DND-41 (cell line): Measurements from ENCODE around the gene MAP4K3.
"Not testable (repeated sequence)": the region's sequence is repeated elsewhere in the genome, so short reads cannot be mapped to it uniquely, and the experiment has no call there.

Source experiments
- ATAC-seq: fragments of 200-7000 bp; cut with Tn5 transposase; 3 replicates; pipeline ENCODE4 v1.9.1; 2021; ENCODE audit warnings: low read depth; ENCODE audit not compliant: insufficient read depth
- DNase-seq: peaks from one replicate; pipeline ENCODE4 v3.0.0-alpha.2; 2020
- H2AFZ ChIP-seq: 2 replicates; pipeline ENCODE4 v1.6.0; 2012; ENCODE audit warnings: low read depth, low read length
- H3K27ac ChIP-seq: 2 replicates; pipeline ENCODE4 v1.5.1; 2012; ENCODE audit warnings: low read length, inconsistent platforms
- H3K27me3 ChIP-seq: fragments of 200-600 bp; sonication (generic); 2 replicates; pipeline ENCODE4 v1.6.0; 2012; ENCODE audit warnings: low read length, mild to moderate bottlenecking, inconsistent platforms; ENCODE audit not compliant: insufficient read depth, poor library complexity
- H3K36me3 ChIP-seq: 2 replicates; pipeline ENCODE4 v1.5.1; 2012; ENCODE audit warnings: low read length, inconsistent platforms; ENCODE audit not compliant: insufficient read depth
- H3K4me1 ChIP-seq: 2 replicates; pipeline ENCODE4 v1.5.1; 2012; ENCODE audit warnings: mild to moderate bottlenecking, low read length; ENCODE audit not compliant: insufficient read depth
- H3K4me2 ChIP-seq: 2 replicates; pipeline ENCODE4 v1.6.0; 2012; ENCODE audit warnings: mild to moderate bottlenecking, moderate library complexity, low read length, inconsistent platforms; ENCODE audit not compliant: insufficient read depth
- H3K4me3 ChIP-seq, 2 experiments: fragments of 200-600 bp in 1 of 2; shearing (Covaris generic) in 1 of 2; 2 replicates each; pipeline ENCODE4 v1.5.1; 2012 to 2016; ENCODE audit warnings: inconsistent platforms in 2 of 2, low read length in 2 of 2, mild to moderate bottlenecking in 2 of 2, low read depth in 1 of 2, moderate library complexity in 1 of 2
- H3K79me2 ChIP-seq: 2 replicates; pipeline ENCODE4 v1.6.0; 2012; ENCODE audit warnings: low read length, inconsistent platforms; ENCODE audit not compliant: insufficient read depth
- H3K9ac ChIP-seq: 2 replicates; pipeline ENCODE4 v1.6.0; 2012; ENCODE audit warnings: low read depth, mild to moderate bottlenecking, inconsistent platforms, low read length, moderate library complexity
- H3K9me3 ChIP-seq: 2 replicates; pipeline ENCODE4 v1.5.1; 2012; ENCODE audit warnings: low read length, moderate library complexity, mild to moderate bottlenecking, inconsistent platforms; ENCODE audit not compliant: insufficient read depth, severe bottlenecking
- H4K20me1 ChIP-seq: 2 replicates; pipeline ENCODE4 v1.6.0; 2012; ENCODE audit warnings: low read length; ENCODE audit not compliant: insufficient read depth
- CTCF ChIP-seq: IDR thresholded peaks from 2 replicates; pipeline ENCODE4 v1.5.1; 2012; ENCODE audit warnings: borderline replicate concordance, low read length, moderate library complexity, mild to moderate bottlenecking; ENCODE audit not compliant: poor library complexity, severe bottlenecking; ENCODE audit errors: extremely low read depth
- EZH2 ChIP-seq: IDR thresholded peaks from 3 replicates; pipeline ENCODE4 v1.6.1; 2012; ENCODE audit warnings: borderline replicate concordance, low read depth, mild to moderate bottlenecking, moderate library complexity, low read length, inconsistent platforms; ENCODE audit not compliant: severe bottlenecking

MAP4K3 gene

GRCh38 chr2:39392672-39393071 is 44.4 kb downstream of the MAP4K3 start:
- Histone ChIP-seq H3K4me2 (no peak overlapping the region), H3K79me2 (peaks cover 69% of the 10 kb centered on the region)
- TF ChIP-seq CTCF (no peak), EZH2 (no peak)

GRCh38 chr2:39390216-39390615 is 46.9 kb downstream of the MAP4K3 start:
- no peak overlapping the region for H3K27ac ChIP-seq
- H2AFZ ChIP-seq, result no peak overlapping the region
- DNase-seq (no peak), ATAC-seq (no peak)
- TF ChIP-seq EZH2, result no peak
- TF ChIP-seq CTCF, result no peak
- H3K9me3 ChIP-seq, result no peaks in the 10 kb centered on the region
- peaks cover 62% of the 10 kb centered on the region for H3K79me2 ChIP-seq
- H3K4me1 ChIP-seq, result no peaks in the 10 kb centered on the region
- no peaks in the 10 kb centered on the region for H3K27me3 ChIP-seq
- no peaks in the 10 kb centered on the region for H3K36me3 ChIP-seq
- no peak overlapping the region for H3K4me2 ChIP-seq
- H3K4me3 ChIP-seq, result no peak overlapping the region
- no peak overlapping the region for H3K9ac ChIP-seq
- peaks cover 5% of the 10 kb centered on the region; the same call in 1 of the 2 replicates for H4K20me1 ChIP-seq

More at GRCh38 chr2:39392672-39393071, 44.4 kb downstream of the MAP4K3 start:
- H3K4me3 ChIP-seq, result no peak overlapping the region
- no peaks in the 10 kb centered on the region for H3K9me3 ChIP-seq
- H2AFZ ChIP-seq, result no peak overlapping the region
- no peak overlapping the region for H3K27ac ChIP-seq
- no peaks in the 10 kb centered on the region for H3K4me1 ChIP-seq
- ATAC-seq (no peak), DNase-seq (no peak)
- no peaks in the 10 kb centered on the region for H3K36me3 ChIP-seq
- H4K20me1 ChIP-seq, result peaks cover 5% of the 10 kb centered on the region; the same call in 1 of the 2 replicates
- no peaks in the 10 kb centered on the region for H3K27me3 ChIP-seq
- H3K9ac ChIP-seq, result no peak overlapping the region

- Histone ChIP-seq H3K4me2 (no peak overlapping the region), H3K79me2 (peaks cover 63% of the 10 kb centered on the region), H3K27me3 (no peaks in the 10 kb centered on the region), H3K36me3 (no peaks in the 10 kb centered on the region), H3K27ac (no peak overlapping the region), H3K9ac (no peak overlapping the region), H3K4me3 (no peak overlapping the region), H3K4me1 (no peaks in the 10 kb centered on the region), H3K9me3 (no peaks in the 10 kb centered on the region), H4K20me1 (peaks cover 6% of the 10 kb centered on the region; the same call in 1 of the 2 replicates), H2AFZ (no peak overlapping the region)
- ATAC-seq (no peak), DNase-seq (no peak)
- TF ChIP-seq EZH2 (no peak), CTCF (no peak)
Observed at GRCh38 chr2:39386064-39386463, 51.0 kb downstream of the MAP4K3 start.

GRCh38 chr2:39385172-39385571 is 51.9 kb downstream of the MAP4K3 start:
- no peak overlapping the region for H2AFZ ChIP-seq
- H3K4me3 ChIP-seq, result no peak overlapping the region
- H3K4me1 ChIP-seq, result no peaks in the 10 kb centered on the region
- H3K79me2 ChIP-seq, result peaks cover 64% of the 10 kb centered on the region
- H3K4me2 ChIP-seq, result no peak overlapping the region
- H3K9ac ChIP-seq, result no peak overlapping the region
- H3K36me3 ChIP-seq, result no peaks in the 10 kb centered on the region
- DNase-seq, result no peak
- no peak for TF ChIP-seq EZH2
- no peak for TF ChIP-seq CTCF
- ATAC-seq, result no peak
- H3K9me3 ChIP-seq, result no peaks in the 10 kb centered on the region
- H3K27me3 ChIP-seq, result no peaks in the 10 kb centered on the region
- peaks cover 3% of the 10 kb centered on the region; the same call in 1 of the 2 replicates for H4K20me1 ChIP-seq
- no peak overlapping the region for H3K27ac ChIP-seq

- not testable (repeated sequence) for H3K4me3 ChIP-seq, ATAC-seq, H3K9me3 ChIP-seq, H3K36me3 ChIP-seq, DNase-seq, H3K9ac ChIP-seq, H3K27me3 ChIP-seq, H3K27ac ChIP-seq, H3K4me1 ChIP-seq, H4K20me1 ChIP-seq, H3K4me2 ChIP-seq, H2AFZ ChIP-seq
- H3K79me2 ChIP-seq, result peaks cover 61% of the 10 kb centered on the region
Observed at GRCh38 chr2:39384071-39384470, 53.0 kb downstream of the MAP4K3 start.
